Neutrophil (primary cell): ENCODE measurements around the gene CEACAM5.

Source experiments
- H3K27ac ChIP-seq: fragments of 200-600 bp; sonication (generic); 2 replicates; pipeline ENCODE4 v1.5.1; 2016; ENCODE audit warnings: mild to moderate bottlenecking, moderate library complexity
- H3K27me3 ChIP-seq: fragments of 200-600 bp; sonication (generic); 2 replicates; pipeline ENCODE4 v1.6.0; 2016; ENCODE audit warnings: mild to moderate bottlenecking
- H3K36me3 ChIP-seq: fragments of 200-600 bp; sonication (generic); 2 replicates; pipeline ENCODE4 v1.5.1; 2017
- H3K4me1 ChIP-seq, 2 experiments: fragments of 200-600 bp in 1 of 2; sonication (generic) in 1 of 2; 1 replicate in 1 of 2; 2 replicates in 1 of 2; pipeline versions ENCODE4 v1.5.1 to v1.6.1; 2013 to 2016; ENCODE audit warnings: low read depth in 1 of 2, low read length in 1 of 2, mild to moderate bottlenecking in 1 of 2, moderate library complexity in 1 of 2; ENCODE audit not compliant: control insufficient read depth in 1 of 2, insufficient read depth in 1 of 2
- H3K4me3 ChIP-seq, 2 experiments: fragments of 200-600 bp in 1 of 2; sonication (generic) in 1 of 2; 1 replicate in 1 of 2; 2 replicates in 1 of 2; pipeline ENCODE4 v1.5.1; 2013 to 2016; ENCODE audit warnings: low read depth in 1 of 2, low read length in 1 of 2, mild to moderate bottlenecking in 1 of 2, moderate library complexity in 1 of 2
- H3K9me3 ChIP-seq: fragments of 200-600 bp; sonication (generic); 2 replicates; pipeline ENCODE4 v1.5.1; 2016
- TF ChIP-seq, protein P1 (sequence below): fragments of 200-600 bp; sonication (generic); IDR thresholded peaks from 2 replicates; pipeline ENCODE4 v1.5.1; 2016; ENCODE audit warnings: antibody characterized with exemption

CEACAM5 gene

DNA sequence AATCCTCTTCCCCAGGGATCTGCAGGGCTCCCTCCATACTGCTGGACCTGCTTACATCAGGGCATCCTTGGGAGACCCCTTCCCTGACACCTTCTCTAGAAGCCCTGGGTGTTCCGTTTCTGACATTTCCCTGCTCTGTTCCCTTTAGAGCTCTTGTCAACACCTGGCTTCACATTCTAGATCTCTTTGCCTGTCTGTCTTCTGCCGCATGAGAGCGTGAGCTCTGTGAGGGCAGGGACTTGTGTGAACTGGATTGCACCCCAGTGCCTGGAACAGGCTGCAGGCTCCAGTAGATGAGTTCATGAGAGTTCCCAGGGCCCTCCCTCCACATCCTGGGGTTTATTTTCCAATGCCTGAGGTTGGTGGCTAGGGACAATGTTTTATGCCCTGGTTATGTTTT is 21.0 kb upstream of the CEACAM5 start:
- no peaks in the 10 kb centered on the region for H3K4me1 ChIP-seq
- no peak overlapping the region for H3K4me3 ChIP-seq
- H3K9me3 ChIP-seq: no peaks in the 10 kb centered on the region
- peaks cover 97% of the 10 kb centered on the region for H3K27me3 ChIP-seq
- TF ChIP-seq, protein P1, sequence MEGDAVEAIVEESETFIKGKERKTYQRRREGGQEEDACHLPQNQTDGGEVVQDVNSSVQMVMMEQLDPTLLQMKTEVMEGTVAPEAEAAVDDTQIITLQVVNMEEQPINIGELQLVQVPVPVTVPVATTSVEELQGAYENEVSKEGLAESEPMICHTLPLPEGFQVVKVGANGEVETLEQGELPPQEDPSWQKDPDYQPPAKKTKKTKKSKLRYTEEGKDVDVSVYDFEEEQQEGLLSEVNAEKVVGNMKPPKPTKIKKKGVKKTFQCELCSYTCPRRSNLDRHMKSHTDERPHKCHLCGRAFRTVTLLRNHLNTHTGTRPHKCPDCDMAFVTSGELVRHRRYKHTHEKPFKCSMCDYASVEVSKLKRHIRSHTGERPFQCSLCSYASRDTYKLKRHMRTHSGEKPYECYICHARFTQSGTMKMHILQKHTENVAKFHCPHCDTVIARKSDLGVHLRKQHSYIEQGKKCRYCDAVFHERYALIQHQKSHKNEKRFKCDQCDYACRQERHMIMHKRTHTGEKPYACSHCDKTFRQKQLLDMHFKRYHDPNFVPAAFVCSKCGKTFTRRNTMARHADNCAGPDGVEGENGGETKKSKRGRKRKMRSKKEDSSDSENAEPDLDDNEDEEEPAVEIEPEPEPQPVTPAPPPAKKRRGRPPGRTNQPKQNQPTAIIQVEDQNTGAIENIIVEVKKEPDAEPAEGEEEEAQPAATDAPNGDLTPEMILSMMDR: no peak
- H3K27ac ChIP-seq: no peak overlapping the region
- H3K36me3 ChIP-seq: no peaks in the 10 kb centered on the region

- H3K4me1 ChIP-seq: no peaks in the 10 kb centered on the region
- no peak within 1 kb of the TSS for H3K4me3 ChIP-seq
- TF ChIP-seq, protein P1: no peak
- peaks cover 97% of the 10 kb centered on the region for H3K27me3 ChIP-seq
- H3K9me3 ChIP-seq: no peaks in the 10 kb centered on the region
- H3K27ac ChIP-seq: no peak within 1 kb of the TSS
- H3K36me3 ChIP-seq: no peaks in the 10 kb centered on the region
These were observed 20.3 kb upstream of the CEACAM5 start, which contains the start of gene CEACAM7 for GRCh38 chr19:41688098-41688497. TSS of gene CEACAM7 (minus strand) at chr19:41688270. CDS start at chr19:41688165, 105 bp downstream.

- no peaks in the 10 kb centered on the region for H3K36me3 ChIP-seq
- no peak overlapping the region for H3K4me3 ChIP-seq
- H3K9me3 ChIP-seq: no peaks in the 10 kb centered on the region
- no peak overlapping the region for H3K27ac ChIP-seq
- no peaks in the 10 kb centered on the region for H3K4me1 ChIP-seq
- H3K27me3 ChIP-seq: peaks cover 93% of the 10 kb centered on the region
- TF ChIP-seq, protein P1: no peak
These were observed 19.7 kb upstream of the CEACAM5 start for GRCh38 chr19:41688687-41689086.

- H3K4me3 ChIP-seq: no peak overlapping the region
- peaks cover 93% of the 10 kb centered on the region for H3K27me3 ChIP-seq
These were observed 18.2 kb upstream of the CEACAM5 start for GRCh38 chr19:41689993-41690800.

DNA sequence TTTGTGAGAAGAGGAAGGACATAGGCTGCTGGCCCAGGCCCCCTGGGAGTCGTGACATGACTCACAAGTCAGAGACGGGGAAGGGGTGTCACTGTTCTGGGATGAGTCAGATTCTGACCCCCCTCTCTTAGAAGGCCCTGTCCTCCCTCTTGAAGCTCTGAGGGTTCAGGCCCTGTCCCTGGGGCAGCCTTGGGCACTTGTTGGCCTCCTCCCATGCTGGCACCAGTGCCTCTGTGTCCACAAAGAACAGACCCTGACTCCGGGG is 17.7 kb upstream of the CEACAM5 start:
- no peaks in the 10 kb centered on the region for H3K9me3 ChIP-seq
- no peak overlapping the region for H3K4me3 ChIP-seq
- H3K27me3 ChIP-seq: peaks cover 93% of the 10 kb centered on the region
- no peaks in the 10 kb centered on the region for H3K36me3 ChIP-seq
- no peak overlapping the region for H3K27ac ChIP-seq
- H3K4me1 ChIP-seq: no peaks in the 10 kb centered on the region
- TF ChIP-seq, protein P1: no peak

More at GRCh38 chr19:41689993-41690800, 18.2 kb upstream of the CEACAM5 start:
- H3K4me1 ChIP-seq: no peaks in the 10 kb centered on the region
- TF ChIP-seq, protein P1: no peak
- no peaks in the 10 kb centered on the region for H3K36me3 ChIP-seq
- no peaks in the 10 kb centered on the region for H3K9me3 ChIP-seq
- H3K27ac ChIP-seq: no peak overlapping the region
